ENCODE data around the gene DNAH10.

The DNAH10 gene

GRCh38 chr12:123761841-123762714 is at the start of gene DNAH10:
DNAH10 (plus strand) TSS chr12:123762301; CDS start chr12:123762337, 36 bp downstream.
- peaks cover 0 to 29% (median 14%) of the 10 kb centered on the region in 4 donors for H3K4me1 ChIP-seq
- intact Hi-C loops (cut with DNase I; ENCODE audit: low total_unique reads): no loop called here
- no peaks in the 10 kb centered on the region for H3K9me3 ChIP-seq
- H3K4me3 ChIP-seq: peak within 1 kb of the TSS; percentile 29 to 50
- no peak for TF ChIP-seq CTCF (IDR thresholded peaks at IDR 0.05)
- H3K27me3 ChIP-seq: peaks cover 0 to 17% of the 10 kb centered on the region in 2 donors
- H3K36me3 ChIP-seq: peaks cover 0 to 8% (median 0%) of the 10 kb centered on the region in 3 donors
- H3K27ac ChIP-seq: no peak within 1 kb of the TSS
- DNase-seq: no peak

- Histone ChIP-seq H3K27ac (peak overlapping the region; percentile 74 to 81), H3K27me3 (no peaks in the 10 kb centered on the region), H3K9me3 (no peaks in the 10 kb centered on the region), H3K4me3 (peak overlapping the region; percentile 97 to 100), H3K4me1 (peaks cover 0 to 29% (median 20%) of the 10 kb centered on the region in 4 donors), H3K36me3 (peaks cover 0 to 5% (median 0%) of the 10 kb centered on the region in 3 donors)
- no peak for TF ChIP-seq CTCF (IDR thresholded peaks at IDR 0.05)
- no peak for DNase-seq
- intact Hi-C loops (cut with DNase I; ENCODE audit: low total_unique reads): no loop called here
These were observed 49.3 kb upstream of the DNAH10 start for GRCh38 chr12:123712780-123713319.

GRCh38 chr12:123713398-123713797 is 48.7 kb upstream of the DNAH10 start:
- DNase-seq: no peak

GRCh38 chr12:123713823-123714585 is 48.1 kb upstream of the DNAH10 start:
- H3K27me3 ChIP-seq: no peaks in the 10 kb centered on the region
- peaks cover 0 to 29% (median 20%) of the 10 kb centered on the region in 4 donors for H3K4me1 ChIP-seq
- DNase-seq: no peak
- TF ChIP-seq CTCF (IDR thresholded peaks at IDR 0.05): no peak
- H3K27ac ChIP-seq: no peak overlapping the region
- intact Hi-C loops (cut with DNase I; ENCODE audit: low total_unique reads): no loop called here
- H3K4me3 ChIP-seq: peak overlapping the region; percentile 97 to 100
- H3K36me3 ChIP-seq: peaks cover 0 to under 1% (median 0%) of the 10 kb centered on the region in 3 donors
- no peaks in the 10 kb centered on the region for H3K9me3 ChIP-seq

More at GRCh38 chr12:123713398-123713797, 48.7 kb upstream of the DNAH10 start:
- Histone ChIP-seq H3K4me3 (peak overlapping the region; percentile 97 to 100), H3K27me3 (no peaks in the 10 kb centered on the region), H3K9me3 (no peaks in the 10 kb centered on the region), H3K36me3 (no peaks in the 10 kb centered on the region), H3K27ac (peak overlapping the region; percentile 74 to 81), H3K4me1 (peaks cover 0 to 29% (median 20%) of the 10 kb centered on the region in 4 donors)
- no peak for TF ChIP-seq CTCF (IDR thresholded peaks at IDR 0.05)
- intact Hi-C loops (cut with DNase I; ENCODE audit: low total_unique reads): no loop called here

- Histone ChIP-seq H3K36me3 (peaks cover 0 to 12% (median 5%) of the 10 kb centered on the region in 3 donors), H3K9me3 (no peaks in the 10 kb centered on the region), H3K4me3 (no peak overlapping the region), H3K4me1 (peaks cover 0 to 29% (median 20%) of the 10 kb centered on the region in 4 donors), H3K27ac (no peak overlapping the region), H3K27me3 (no peaks in the 10 kb centered on the region)
- no peak for DNase-seq
- TF ChIP-seq CTCF (IDR thresholded peaks at IDR 0.05): no peak
- intact Hi-C loops (cut with DNase I; ENCODE audit: low total_unique reads): no loop called here
These were observed 46.9 kb upstream of the DNAH10 start for GRCh38 chr12:123715195-123715594.
